OCI-LY7 (cell line): ENCODE measurements around the gene FCGBP.

Experiments
- CTCF ChIP-seq: fragments of 200-600 bp; sonication (generic); conservative IDR thresholded peaks from 2 replicates; pipeline ENCODE4 v1.5.1; 2014; ENCODE audit warnings: mild to moderate bottlenecking, antibody characterized with exemption, low read length, moderate library complexity, mixed read lengths
- EZH2phosphoT487 ChIP-seq: fragments of 200-600 bp; sonication (generic); IDR thresholded peaks from 2 replicates; pipeline ENCODE4 v1.6.1; 2018; ENCODE audit warnings: low read depth, borderline replicate concordance, mild to moderate bottlenecking, mixed run types, antibody characterized with exemption, low read length, moderate library complexity, mixed read lengths

- TF ChIP-seq CTCF, result no peak
- TF ChIP-seq EZH2phosphoT487, result no peak
These were observed 49.4 kb upstream of the FCGBP start for GRCh38 chr19:39983695-39984300.
